HG02870 (cell line): Measurements from ENCODE around the gene CHST1.

Experiments
- ATAC-seq: cut with Tn5 transposase; IDR thresholded peaks from one replicate; pipeline ENCODE4 v1.9.1; 2021; ENCODE audit warnings: mild to moderate bottlenecking, moderate library complexity; ENCODE audit not compliant: unreplicated experiment

CHST1 gene

GRCh38 chr11:45675646-45676045, 10.2 kb upstream of the CHST1 start:
- no peak for ATAC-seq

GRCh38 chr11:45674481-45675190, 9.2 kb upstream of the CHST1 start:
- ATAC-seq: no peak

GRCh38 chr11:45673441-45673840, 8.0 kb upstream of the CHST1 start:
- no peak for ATAC-seq

GRCh38 chr11:45672593-45672992, 7.2 kb upstream of the CHST1 start:
- no peak for ATAC-seq

GRCh38 chr11:45671246-45672171, 6.1 kb upstream of the CHST1 start:
- no peak for ATAC-seq

- no peak for ATAC-seq
Measured at GRCh38 chr11:45670386-45671135, 5.1 kb upstream of the CHST1 start.

GRCh38 chr11:45669956-45670355, 4.5 kb upstream of the CHST1 start:
- no peak for ATAC-seq

GRCh38 chr11:45669146-45669545, 3.7 kb upstream of the CHST1 start:
- ATAC-seq: no peak

- ATAC-seq: no peak
Measured at GRCh38 chr11:45667929-45668680, 2.7 kb upstream of the CHST1 start.

GRCh38 chr11:45666648-45667642, 1.5 kb upstream of the CHST1 start:
- no peak for ATAC-seq

- no peak for ATAC-seq
Measured at GRCh38 chr11:45665933-45666647, 668 bp upstream of the CHST1 start.

GRCh38 chr11:45664376-45665205, 831 bp downstream of the CHST1 start:
- ATAC-seq: no peak

- no peak for ATAC-seq
Measured at GRCh38 chr11:45663486-45664375, 1.7 kb downstream of the CHST1 start.

GRCh38 chr11:45662665-45663485, 2.5 kb downstream of the CHST1 start:
- no peak for ATAC-seq

- ATAC-seq: no peak
Measured at GRCh38 chr11:45662096-45662664, 3.2 kb downstream of the CHST1 start.
